Upper lobe of left lung (tissue), 6 donors: ENCODE data around the gene SMYD2. TPM values are rescaled to one million over a fixed set of nuclear protein-coding genes. Genes with fewer than 3 reads are reported as not detected.

Experiments
- ATAC-seq, 2 donors: fragments of 200-7000 bp; cut with Tn5 transposase; one replicate each; pipeline ENCODE4 v1.9.1; 2022; ENCODE audit warnings: mild to moderate bottlenecking in 2 of 2, moderate library complexity in 2 of 2; ENCODE audit not compliant: low FRiP score in 2 of 2
- DNase-seq, 2 donors: peaks; one replicate each; pipeline ENCODE4 v3.0.0-alpha.2; 2019 to 2020
- H3K27ac ChIP-seq, 4 donors: fragments of 200-600 bp; sonication (generic); one replicate each; pipeline ENCODE4 v1.5.1; 2016 to 2019
- H3K27me3 ChIP-seq, 4 donors: fragments of 200-600 bp; sonication (generic); one replicate each; pipeline ENCODE4 v1.5.1; 2017 to 2019
- H3K36me3 ChIP-seq, 4 donors: fragments of 200-600 bp; sonication (generic); one replicate each; pipeline ENCODE4 v1.5.1; 2016 to 2019
- H3K4me1 ChIP-seq, 4 donors: fragments of 200-600 bp; sonication (generic); one replicate each; pipeline ENCODE4 v1.5.1; 2018 to 2019
- H3K4me3 ChIP-seq, 4 donors: fragments of 200-600 bp; sonication (generic); one replicate each; pipeline ENCODE4 v1.5.1; 2017 to 2019; ENCODE audit warnings: mild to moderate bottlenecking in 2 of 4, moderate library complexity in 1 of 4
- H3K9me3 ChIP-seq, 4 donors: fragments of 200-600 bp; sonication (generic); one replicate each; pipeline ENCODE4 v1.5.1; 2018 to 2019
- EP300 ChIP-seq, 4 donors: sonication (generic); formaldehyde crosslinking; IDR thresholded peaks; one replicate each; pipeline ENCODE4 v1.5.1; 2017; ENCODE audit warnings: antibody characterized with exemption in 4 of 4, control low read depth in 2 of 4
- POLR2A ChIP-seq, 4 donors: fragments of 450-650 bp; IDR thresholded peaks; one replicate each; pipeline ENCODE4 v1.5.1; 2016 to 2017; ENCODE audit warnings: antibody characterized with exemption in 4 of 4, mild to moderate bottlenecking in 2 of 4
- POLR2AphosphoS5 ChIP-seq, 2 donors: sonication (generic); formaldehyde crosslinking; IDR thresholded peaks; one replicate each; pipeline ENCODE4 v1.5.1; 2017; ENCODE audit warnings: antibody characterized with exemption in 2 of 2
- WGBS, 2 donors: methylation state at CpG; one replicate each; pipeline ENCODE4 v1.1.5; 2017 to 2018; 5-methylcytosine and 5-hydroxymethylcytosine counted together
- total RNA-seq, 6 donors: library from RNA; depleted of rRNA in 4 of 6; stranded (reverse); fragments of >200 nt in 4 of 6; gene quantifications; one replicate each; pipeline versions ENCODE4 v1.1.0 to v1.2.1, GENCODE V29; 2016 to 2021
- TF ChIP-seq, protein P1 (sequence below), 6 experiments: fragments of 450-650 bp in 4 of 6; fragments of 200-600 bp in 2 of 6; sonication (generic) in 2 of 6; IDR thresholded peaks; one replicate each; pipeline ENCODE4 v1.5.1; 2016 to 2019; ENCODE audit warnings: antibody characterized with exemption in 6 of 6
- donor health status: DM: no; HTN: no; CAD: no; lungs with moderate emphysema.
- donor health status: DM: no; HTN: yes; CAD: no; lungs with severe emphysema.

The SMYD2 gene
- total RNA-seq, 6 donors from 2014 or later, result 22.6 to 52.9 (median 34.8) TPM

GRCh38 chr1:214319938-214320337 lies 39.0 kb downstream of the SMYD2 start:
- H3K27ac ChIP-seq, result no peak overlapping the region
- DNase-seq, result no peak
- WGBS, 2 donors, result 80% methylated on average over 5 of the region's 5 CpGs
- TF ChIP-seq, protein P1, sequence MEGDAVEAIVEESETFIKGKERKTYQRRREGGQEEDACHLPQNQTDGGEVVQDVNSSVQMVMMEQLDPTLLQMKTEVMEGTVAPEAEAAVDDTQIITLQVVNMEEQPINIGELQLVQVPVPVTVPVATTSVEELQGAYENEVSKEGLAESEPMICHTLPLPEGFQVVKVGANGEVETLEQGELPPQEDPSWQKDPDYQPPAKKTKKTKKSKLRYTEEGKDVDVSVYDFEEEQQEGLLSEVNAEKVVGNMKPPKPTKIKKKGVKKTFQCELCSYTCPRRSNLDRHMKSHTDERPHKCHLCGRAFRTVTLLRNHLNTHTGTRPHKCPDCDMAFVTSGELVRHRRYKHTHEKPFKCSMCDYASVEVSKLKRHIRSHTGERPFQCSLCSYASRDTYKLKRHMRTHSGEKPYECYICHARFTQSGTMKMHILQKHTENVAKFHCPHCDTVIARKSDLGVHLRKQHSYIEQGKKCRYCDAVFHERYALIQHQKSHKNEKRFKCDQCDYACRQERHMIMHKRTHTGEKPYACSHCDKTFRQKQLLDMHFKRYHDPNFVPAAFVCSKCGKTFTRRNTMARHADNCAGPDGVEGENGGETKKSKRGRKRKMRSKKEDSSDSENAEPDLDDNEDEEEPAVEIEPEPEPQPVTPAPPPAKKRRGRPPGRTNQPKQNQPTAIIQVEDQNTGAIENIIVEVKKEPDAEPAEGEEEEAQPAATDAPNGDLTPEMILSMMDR (IDR thresholded peaks at IDR 0.05), result peak in 2 of 6 experiments; percentile 5 to 19
- no peak for TF ChIP-seq EP300 (IDR thresholded peaks at IDR 0.05)
- ATAC-seq, result no peak
- H3K4me1 ChIP-seq, result no peaks in the 10 kb centered on the region
- no peak overlapping the region for H3K4me3 ChIP-seq
- H3K9me3 ChIP-seq, result no peaks in the 10 kb centered on the region
- H3K36me3 ChIP-seq, result peaks cover 0 to 35% (median 0%) of the 10 kb centered on the region in 4 donors
- no peaks in the 10 kb centered on the region for H3K27me3 ChIP-seq

- DNase-seq (no peak), ATAC-seq (no peak)
- no peak overlapping the region for H3K27ac ChIP-seq
- peaks cover 0 to 31% (median 0%) of the 10 kb centered on the region in 4 donors for H3K36me3 ChIP-seq
- no peaks in the 10 kb centered on the region for H3K9me3 ChIP-seq
- no peak overlapping the region for H3K4me3 ChIP-seq
- TF ChIP-seq POLR2A (IDR thresholded peaks at IDR 0.05), result no peak
- no peak for TF ChIP-seq POLR2AphosphoS5 (IDR thresholded peaks at IDR 0.05)
- TF ChIP-seq EP300 (IDR thresholded peaks at IDR 0.05), result no peak
- H3K27me3 ChIP-seq, result no peaks in the 10 kb centered on the region
- WGBS, 2 donors, result 95 to 96% methylated on average over 5 of the region's 5 CpGs
- H3K4me1 ChIP-seq, result no peaks in the 10 kb centered on the region
Observed at GRCh38 chr1:214321705-214322453, 40.9 kb downstream of the SMYD2 start.

GRCh38 chr1:214324896-214325800 lies 44.2 kb downstream of the SMYD2 start:
- 93 to 98% methylated on average over 8 of the region's 8 CpGs for WGBS, 2 donors
- peaks cover 0 to 23% (median 2%) of the 10 kb centered on the region in 4 donors for H3K36me3 ChIP-seq
- no peaks in the 10 kb centered on the region for H3K4me1 ChIP-seq
- TF ChIP-seq POLR2AphosphoS5 (IDR thresholded peaks at IDR 0.05) (no peak), POLR2A (IDR thresholded peaks at IDR 0.05) (no peak), EP300 (IDR thresholded peaks at IDR 0.05) (no peak)
- TF ChIP-seq, protein P1 (IDR thresholded peaks at IDR 0.05), result no peak
- ATAC-seq, result no peak
- no peak overlapping the region for H3K27ac ChIP-seq
- H3K27me3 ChIP-seq, result no peaks in the 10 kb centered on the region
- H3K4me3 ChIP-seq, result no peak overlapping the region
- DNase-seq, result no peak
- no peaks in the 10 kb centered on the region for H3K9me3 ChIP-seq

DNA sequence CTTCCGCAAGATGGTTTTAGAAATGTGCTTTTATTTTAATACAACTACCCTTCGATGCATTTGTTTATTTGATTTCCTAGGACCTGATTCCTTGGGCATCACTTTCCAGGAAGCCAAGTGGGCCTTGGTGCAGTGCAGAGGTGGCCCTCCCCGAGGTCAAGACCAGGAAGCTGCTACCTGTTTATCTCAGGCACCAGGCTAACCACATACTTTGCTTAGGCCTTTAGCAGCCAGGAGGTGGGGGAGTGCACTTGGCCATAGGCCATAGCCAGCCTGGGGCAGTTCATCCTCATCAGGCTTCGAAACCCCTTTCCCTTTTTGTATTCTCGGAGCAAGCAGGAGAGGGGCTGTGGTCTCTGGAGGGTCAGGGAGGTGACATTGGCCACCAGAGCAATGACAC lies 45.4 kb downstream of the SMYD2 start:
- Histone ChIP-seq H3K36me3 (peaks cover 0 to 21% (median 2%) of the 10 kb centered on the region in 4 donors), H3K27ac (no peak overlapping the region), H3K4me3 (no peak overlapping the region), H3K27me3 (no peaks in the 10 kb centered on the region), H3K4me1 (no peaks in the 10 kb centered on the region), H3K9me3 (no peaks in the 10 kb centered on the region)
- TF ChIP-seq POLR2A (IDR thresholded peaks at IDR 0.05) (no peak), EP300 (IDR thresholded peaks at IDR 0.05) (no peak), POLR2AphosphoS5 (IDR thresholded peaks at IDR 0.05) (no peak)
- TF ChIP-seq, protein P1 (IDR thresholded peaks at IDR 0.05), result no peak
- ATAC-seq, result no peak
- WGBS, 2 donors, result 67 to 75% methylated on average over 5 of the region's 5 CpGs
- no peak for DNase-seq

GRCh38 chr1:214327514-214327913 lies 46.6 kb downstream of the SMYD2 start:
- H3K4me3 ChIP-seq, result no peak overlapping the region
- no peaks in the 10 kb centered on the region for H3K4me1 ChIP-seq
- 36 to 41% methylated on average over 1 of the region's 1 CpG for WGBS, 2 donors
- H3K27ac ChIP-seq, result no peak overlapping the region
- ATAC-seq, result no peak
- H3K27me3 ChIP-seq, result no peaks in the 10 kb centered on the region
- no peak for DNase-seq
- H3K9me3 ChIP-seq, result no peaks in the 10 kb centered on the region
- peaks cover 0 to 21% (median 2%) of the 10 kb centered on the region in 4 donors for H3K36me3 ChIP-seq
- TF ChIP-seq POLR2AphosphoS5 (IDR thresholded peaks at IDR 0.05), result no peak
